HG02973 (cell line): ENCODE measurements around the gene IQGAP1.
"Not testable (repeated sequence)": the region's sequence is repeated elsewhere in the genome, so short reads cannot be mapped to it uniquely, and the experiment has no call there.

Experiments
- ATAC-seq: cut with Tn5 transposase; IDR thresholded peaks from one replicate; pipeline ENCODE4 v1.9.1; 2021; ENCODE audit warnings: moderate library complexity; ENCODE audit not compliant: unreplicated experiment

IQGAP1 gene

GRCh38 chr15:90482124-90483011, 94.3 kb downstream of the IQGAP1 start:
- ATAC-seq, result no peak

- ATAC-seq, result no peak
These were observed 94.9 kb downstream of the IQGAP1 start for GRCh38 chr15:90483012-90483307.

- no peak for ATAC-seq
These were observed 95.6 kb downstream of the IQGAP1 start for GRCh38 chr15:90483637-90484036.

- no peak for ATAC-seq
These were observed 99.1 kb downstream of the IQGAP1 start for GRCh38 chr15:90487186-90487585.

GRCh38 chr15:90489514-90489913, 101.5 kb downstream of the IQGAP1 start:
- ATAC-seq, result no peak

GRCh38 chr15:90489944-90490343, 101.9 kb downstream of the IQGAP1 start:
- no peak for ATAC-seq

- ATAC-seq, result no peak
These were observed 105.6 kb downstream of the IQGAP1 start for GRCh38 chr15:90493647-90494046.

GRCh38 chr15:90495067-90495466, 107.0 kb downstream of the IQGAP1 start:
- no peak for ATAC-seq

- ATAC-seq, result no peak
These were observed 108.7 kb downstream of the IQGAP1 start for GRCh38 chr15:90496791-90497190.

- ATAC-seq, result no peak
These were observed 109.3 kb downstream of the IQGAP1 start for GRCh38 chr15:90497376-90497775.

- no peak for ATAC-seq
These were observed 109.9 kb downstream of the IQGAP1 start for GRCh38 chr15:90497912-90498311.

- ATAC-seq, result no peak
These were observed 112.1 kb downstream of the IQGAP1 start for GRCh38 chr15:90500171-90500570.

GRCh38 chr15:90501898-90502297, 113.9 kb downstream of the IQGAP1 start:
- ATAC-seq, result no peak

GRCh38 chr15:90510781-90511180, 122.7 kb downstream of the IQGAP1 start:
- not testable (repeated sequence) for ATAC-seq

GRCh38 chr15:90511211-90511618, 123.2 kb downstream of the IQGAP1 start:
- ATAC-seq, result not testable (repeated sequence)

GRCh38 chr15:90512276-90512675, 124.2 kb downstream of the IQGAP1 start:
- no peak for ATAC-seq

- no peak for ATAC-seq
These were observed 124.9 kb downstream of the IQGAP1 start for GRCh38 chr15:90512981-90513380.

GRCh38 chr15:90513448-90513847, 125.4 kb downstream of the IQGAP1 start:
- no peak for ATAC-seq

GRCh38 chr15:90513893-90514292, 125.9 kb downstream of the IQGAP1 start:
- ATAC-seq, result not testable (repeated sequence)

GRCh38 chr15:90519688-90520087, 131.6 kb downstream of the IQGAP1 start:
- ATAC-seq, result no peak

- no peak for ATAC-seq
These were observed 132.3 kb downstream of the IQGAP1 start for GRCh38 chr15:90520365-90520764.

GRCh38 chr15:90523373-90523772, 135.3 kb downstream of the IQGAP1 start:
- ATAC-seq, result no peak
